HepG2 (cell line): ENCODE measurements around the gene C20orf96. TPM values are rescaled to one million over a fixed set of nuclear protein-coding genes. Genes with fewer than 3 reads are reported as not detected.

Experiments
- ATAC-seq: fragments of 200-7000 bp; cut with Tn5 transposase; 3 replicates; pipeline ENCODE4 v1.9.1; 2020; ENCODE audit warnings: mild to moderate bottlenecking, moderate library complexity
- BruUV-seq: library from RNA; stranded (reverse); fragments of 400-500 nt; replicated peaks from 2 replicates; lab custom pipeline; 2021; lab: Mats Ljungman, UMichigan
- CTCF ChIA-PET: fragments of 300-600 bp; formaldehyde crosslinking; extraction: SDS; loops from one replicate; lab custom pipeline; 2021; ENCODE audit warnings: low total read pairs, inconsistent platforms, low intra/inter-chr PET ratio; lab: Yijun Ruan, JAX
- POLR2A ChIA-PET: fragments of 350-600 bp; sonication (Branson Sonifier 250); formaldehyde crosslinking; loops from one replicate; lab custom pipeline; 2020; ENCODE audit warnings: antibody characterized with exemption, inconsistent platforms; lab: Yijun Ruan, JAX
- DNase-seq: peaks from one replicate; pipeline ENCODE4 v3.0.0-alpha.2; 2015; ENCODE audit warnings: low spot score
- FAIRE-seq: peaks from 3 replicates; lab custom pipeline; 2011; peaks lifted over from hg19 to GRCh38; lab: Jason Lieb, UNC
- H2AFZ ChIP-seq: one replicate; pipeline ENCODE4 v1.6.1; 2011; ENCODE audit warnings: low read length, inconsistent platforms
- H3K27ac ChIP-seq: fragments of 300-600 bp; 3 replicates; pipeline ENCODE4 v1.8.0; 2011; ENCODE audit warnings: mixed run types, mild to moderate bottlenecking, mixed read lengths, low read length, inconsistent platforms; ENCODE audit not compliant: insufficient read depth; ENCODE audit errors: extremely low read length
- H3K27me3 ChIP-seq, 2 experiments: fragments of 200-600 bp in 1 of 2; 2 replicates in 1 of 2; 3 replicates in 1 of 2; pipeline versions ENCODE4 v1.6.0 to v1.8.0; 2011; ENCODE audit warnings: low read length in 2 of 2, mild to moderate bottlenecking in 2 of 2, moderate library complexity in 2 of 2, inconsistent platforms in 1 of 2; ENCODE audit not compliant: insufficient read depth in 2 of 2, control insufficient read depth in 1 of 2
- H3K36me3 ChIP-seq, 2 experiments: fragments of 200-600 bp in 1 of 2; replicated peaks in 1 of 2; 2 replicates in 1 of 2; 3 replicates in 1 of 2; pipeline versions ENCODE4 v1.5.1 to v1.8.0; 2011; ENCODE audit warnings: low read length in 2 of 2, inconsistent platforms in 1 of 2; ENCODE audit not compliant: insufficient read depth in 2 of 2, control insufficient read depth in 1 of 2
- H3K4me1 ChIP-seq: 2 replicates; pipeline ENCODE4 v1.5.1; 2012; ENCODE audit warnings: low read length, inconsistent platforms; ENCODE audit not compliant: insufficient read depth
- H3K4me2 ChIP-seq: 2 replicates; pipeline ENCODE4 v1.6.0; 2011; ENCODE audit warnings: low read depth, low read length, inconsistent platforms
- H3K4me3 ChIP-seq, 3 experiments: fragments of 200-600 bp in 1 of 3; sonication (generic), shearing (Covaris generic) in 1 of 3; replicated peaks in 1 of 3; 2 replicates each; pipeline ENCODE4 v1.5.1; 2011 to 2016; ENCODE audit warnings: low read length in 3 of 3, inconsistent platforms in 2 of 3, low read depth in 2 of 3, mild to moderate bottlenecking in 2 of 3, control low read depth in 1 of 3, mixed read lengths in 1 of 3; ENCODE audit not compliant: insufficient read depth in 1 of 3
- H3K79me2 ChIP-seq: one replicate; pipeline ENCODE4 v1.6.1; 2011; ENCODE audit warnings: low read length, inconsistent platforms; ENCODE audit not compliant: insufficient read depth
- H3K9ac ChIP-seq: 2 replicates; pipeline ENCODE4 v1.6.0; 2011; ENCODE audit warnings: mild to moderate bottlenecking, low read depth, low read length, inconsistent platforms; ENCODE audit not compliant: insufficient read depth
- H3K9me3 ChIP-seq: 2 replicates; pipeline ENCODE4 v1.5.1; 2012; ENCODE audit warnings: mild to moderate bottlenecking, low read length
- H4K20me1 ChIP-seq: 2 replicates; pipeline ENCODE4 v1.6.0; 2011; ENCODE audit warnings: inconsistent platforms, mild to moderate bottlenecking, low read length, moderate library complexity; ENCODE audit not compliant: insufficient read depth
- BRCA1 ChIP-seq: sonication (generic); formaldehyde crosslinking; IDR thresholded peaks from 2 replicates; pipeline ENCODE4 v1.4.0; 2020; ENCODE audit warnings: missing genetic modification reagents
- CBX5 ChIP-seq: sonication (generic); formaldehyde crosslinking; IDR thresholded peaks from 2 replicates; pipeline ENCODE4 v1.4.0; 2020; ENCODE audit warnings: missing genetic modification reagents, borderline replicate concordance
- CHCHD3 ChIP-seq: sonication (generic); formaldehyde crosslinking; IDR thresholded peaks from 2 replicates; pipeline ENCODE4 v1.8.0; 2022; ENCODE audit warnings: mild to moderate bottlenecking, missing genetic modification reagents, moderate library complexity
- ISX ChIP-seq: sonication (generic); formaldehyde crosslinking; conservative IDR thresholded peaks from 2 replicates; pipeline ENCODE4 v1.5.0; 2020; ENCODE audit warnings: missing genetic modification reagents
- KDM5A ChIP-seq: fragments of 200-600 bp; sonication (generic); IDR thresholded peaks from 2 replicates; pipeline ENCODE4 v1.7.0; 2018; ENCODE audit warnings: antibody characterized with exemption, mild to moderate bottlenecking, low read length, borderline replicate concordance
- POLR2G ChIP-seq: fragments of 200-400 bp; formaldehyde crosslinking; IDR thresholded peaks from 2 replicates; pipeline ENCODE4 v1.6.1; 2018; ENCODE audit warnings: mild to moderate bottlenecking, low read depth, low read length, moderate library complexity
- SIN3B ChIP-seq: fragments of 150-350 bp; IDR thresholded peaks from 2 replicates; pipeline ENCODE4 v1.6.1; 2014; ENCODE audit warnings: low read length
- SMC3 ChIP-seq: IDR thresholded peaks from 2 replicates; pipeline ENCODE4 v1.6.1; 2011; ENCODE audit warnings: low read length, improper control_type of control experiment
- SNAPC4 ChIP-seq: sonication (generic); formaldehyde crosslinking; IDR thresholded peaks from 2 replicates; pipeline ENCODE4 v1.4.0; 2020; ENCODE audit warnings: mild to moderate bottlenecking, missing genetic modification reagents
- TAF15 ChIP-seq: fragments of 200-400 bp; formaldehyde crosslinking; IDR thresholded peaks from one replicate; pipeline ENCODE4 v1.6.1; 2018; ENCODE audit warnings: mild to moderate bottlenecking, low read depth, low read length; ENCODE audit not compliant: poor library complexity, severe bottlenecking
- TBX2 ChIP-seq: sonication (generic); formaldehyde crosslinking; IDR thresholded peaks from 2 replicates; pipeline ENCODE4 v1.5.0; 2020; ENCODE audit warnings: missing genetic modification reagents, mild to moderate bottlenecking, borderline replicate concordance
- XRCC5 ChIP-seq: fragments of 200-400 bp; formaldehyde crosslinking; optimal IDR thresholded peaks from 2 replicates; pipeline ENCODE3; 2017; ENCODE audit warnings: mild to moderate bottlenecking, low read length
- ZMAT3 ChIP-seq: sonication (generic); formaldehyde crosslinking; conservative IDR thresholded peaks from 2 replicates; pipeline ENCODE4 v1.7.0; 2021; ENCODE audit warnings: missing genetic modification reagents
- ZMYM3 ChIP-seq: sonication (generic); formaldehyde crosslinking; IDR thresholded peaks from 2 replicates; pipeline ENCODE4 v1.5.1; 2020; ENCODE audit warnings: mild to moderate bottlenecking, missing genetic modification reagents
- ZNF569 ChIP-seq: sonication (generic); formaldehyde crosslinking; IDR thresholded peaks from 2 replicates; pipeline ENCODE4 v1.5.0; 2020; ENCODE audit warnings: mild to moderate bottlenecking, missing genetic modification reagents, moderate library complexity, borderline replicate concordance
- WGBS: methylation state at CpG from one replicate; pipeline ENCODE4 v1.1.6; 2017; ENCODE audit warnings: low lambda C conversion rate; 5-methylcytosine and 5-hydroxymethylcytosine counted together
- in situ Hi-C: cut with HindIII; loops from 2 replicates; pipeline ENCODE4 v1.10.0; 2017; ENCODE audit warnings: low pct_unique_long_range_greater_than_20kb; ENCODE audit not compliant: extremely low pct_ligation_motif_present
- intact Hi-C: fragments of 100-400 bp; cut with micrococcal nuclease; formaldehyde crosslinking; loops from one replicate; pipeline ENCODE4 v1.10.0; 2022; ENCODE audit not compliant: unreplicated experiment
- polyA plus RNA-seq, 8 experiments: library from polyadenylated mRNA; depleted of rRNA in 3 of 8; stranded (reverse) in 7 of 8; unstranded in 1 of 8; fragments of >200 nt; fragmentation: Illumina TruSeq in 4 of 8; extraction: Trizol in 4 of 8; gene quantifications; 2 replicates each; pipeline versions ENCODE4 v1.2.1 to v1.2.3, GENCODE V29; 2011 to 2016; ENCODE audit warnings: low read depth in 4 of 8, missing spikeins in 1 of 8, mixed read lengths in 1 of 8; ENCODE audit not compliant: insufficient read depth in 1 of 8
- total RNA-seq, 5 experiments: library from RNA; depleted of rRNA; stranded (reverse); fragments of >200 nt; fragmentation: Illumina TruSeq; extraction: Trizol; gene quantifications; 2 replicates each; pipeline ENCODE4 v1.2.3, GENCODE V29; 2016; ENCODE audit warnings: low read depth in 1 of 5
- TF ChIP-seq, protein P1 (sequence below): sonication (generic); formaldehyde crosslinking; IDR thresholded peaks from 2 replicates; pipeline ENCODE4 v1.4.0; 2020; ENCODE audit warnings: mild to moderate bottlenecking, low read depth, missing genetic modification reagents

The C20orf96 gene
- total and polyA plus RNA-seq, 2 of the 13 experiments (the other 11 are each of a cell fraction or from before 2014, with no cell fraction given), result 3.8 to 20.6 TPM

- no peaks in the 10 kb centered on the region for H3K27me3 ChIP-seq
- DNase-seq (no peak), FAIRE-seq (no peak), ATAC-seq (no peak)
- no peak overlapping the region for H3K27ac ChIP-seq
- H3K4me2 ChIP-seq, result no peak overlapping the region
- no peaks in the 10 kb centered on the region for H3K79me2 ChIP-seq
- no peak overlapping the region for H2AFZ ChIP-seq
- intact Hi-C loops, result no loop called here
- ChIA-PET CTCF (no interaction called here), POLR2A (no interaction called here)
- TF ChIP-seq TAF15 (no peak), POLR2G (no peak), KDM5A (no peak), TBX2 (CRISPR knock-in tag) (no peak), XRCC5 (no peak), CHCHD3 (no peak), CBX5 (no peak), SMC3 (no peak), ZMAT3 (CRISPR knock-in tag) (no peak), BRCA1 (CRISPR knock-in tag) (no peak), SNAPC4 (CRISPR knock-in tag) (no peak), ISX (no peak), SIN3B (no peak), ZNF569 (CRISPR knock-in tag) (no peak), ZMYM3 (CRISPR knock-in tag) (no peak)
- TF ChIP-seq, protein P1, sequence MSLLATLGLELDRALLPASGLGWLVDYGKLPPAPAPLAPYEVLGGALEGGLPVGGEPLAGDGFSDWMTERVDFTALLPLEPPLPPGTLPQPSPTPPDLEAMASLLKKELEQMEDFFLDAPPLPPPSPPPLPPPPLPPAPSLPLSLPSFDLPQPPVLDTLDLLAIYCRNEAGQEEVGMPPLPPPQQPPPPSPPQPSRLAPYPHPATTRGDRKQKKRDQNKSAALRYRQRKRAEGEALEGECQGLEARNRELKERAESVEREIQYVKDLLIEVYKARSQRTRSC (CRISPR knock-in tag), result no peak
- no peaks in the 10 kb centered on the region for H4K20me1 ChIP-seq
- no TSS peak for BruUV-seq
- no peaks in the 10 kb centered on the region for H3K4me1 ChIP-seq
- 97% methylated on average over 12 of the region's 12 CpGs for WGBS
- no peak overlapping the region for H3K4me3 ChIP-seq
- peaks cover 30 to 42% of the 10 kb centered on the region in 2 experiments for H3K36me3 ChIP-seq
- H3K9me3 ChIP-seq, result no peaks in the 10 kb centered on the region
- H3K9ac ChIP-seq, result no peak overlapping the region
- in situ Hi-C loops, result no loop called here
These were observed 13.7 kb downstream of the C20orf96 start for GRCh38 chr20:276620-277495.
